K562 (cell line): ENCODE results near the gene ACTR5. TPM values are rescaled to one million over a fixed set of nuclear protein-coding genes. Genes with fewer than 3 reads are reported as not detected.
A peak's percentile ranks its signal among the peaks of the same experiment; 100 is the strongest.

Experiments
- HNRNPUL1 ChIP-seq: fragments of 200-400 bp; formaldehyde crosslinking; IDR thresholded peaks from 2 replicates; pipeline ENCODE4 v1.6.1; 2017; ENCODE audit warnings: low read length
- MEIS2 ChIP-seq: fragments of 450-650 bp; IDR thresholded peaks from 2 replicates; pipeline ENCODE4 v1.6.1; 2014; ENCODE audit warnings: mild to moderate bottlenecking; ENCODE audit not compliant: partially characterized antibody
- NCOA2 ChIP-seq, 2 experiments: fragments of 450-650 bp; IDR thresholded peaks; 2 replicates each; pipeline ENCODE4 v1.6.1; 2018; ENCODE audit warnings: mild to moderate bottlenecking in 2 of 2, moderate library complexity in 1 of 2; ENCODE audit not compliant: partially characterized antibody in 2 of 2
- NFXL1 ChIP-seq: fragments of 450-650 bp; formaldehyde crosslinking; IDR thresholded peaks from 2 replicates; pipeline ENCODE4 v1.4.0; 2021; ENCODE audit warnings: mild to moderate bottlenecking
- POLR2B ChIP-seq: fragments of 450-650 bp; IDR thresholded peaks from 2 replicates; pipeline ENCODE4 v1.6.1; 2018; ENCODE audit warnings: low read depth; ENCODE audit not compliant: partially characterized antibody
- RBM22 ChIP-seq: fragments of 200-400 bp; formaldehyde crosslinking; IDR thresholded peaks from 2 replicates; pipeline ENCODE4 v1.6.1; 2018; ENCODE audit warnings: low read length, low read depth; ENCODE audit not compliant: poor library complexity, severe bottlenecking
- SMAD3 ChIP-seq: fragments of 450-650 bp; formaldehyde crosslinking; conservative IDR thresholded peaks from 2 replicates; pipeline ENCODE4 v1.4.0; 2020; ENCODE audit warnings: mild to moderate bottlenecking
- SREBF1 ChIP-seq: fragments of 150-350 bp; IDR thresholded peaks from 2 replicates; pipeline ENCODE4 v1.6.1; 2014; ENCODE audit warnings: antibody characterized with exemption, low read depth, low read length, borderline replicate concordance
- USF1 ChIP-seq: sonication (generic); formaldehyde crosslinking; IDR thresholded peaks from 2 replicates; pipeline ENCODE4 v1.9.0; 2022; ENCODE audit warnings: mild to moderate bottlenecking, missing genetic modification reagents
- ZBTB40 ChIP-seq, 2 experiments: fragments of 450-650 bp in 1 of 2; sonication (generic) in 1 of 2; formaldehyde crosslinking in 1 of 2; IDR thresholded peaks; 2 replicates each; pipeline versions ENCODE4 v1.7.1 to v1.9.0; 2016 to 2022; ENCODE audit warnings: inconsistent platforms in 1 of 2, mild to moderate bottlenecking in 1 of 2, missing genetic modification reagents in 1 of 2
- ZNF140 ChIP-seq: fragments of 250-450 bp; sonication (Bioruptor Pico); IDR thresholded peaks from 2 replicates; pipeline ENCODE4 v1.8.0; 2021; ENCODE audit warnings: moderate library complexity, mild to moderate bottlenecking, inconsistent platforms
- ZNF174 ChIP-seq: fragments of 250-450 bp; sonication (Bioruptor Pico); IDR thresholded peaks from 2 replicates; pipeline ENCODE4 v1.4.0; 2020; ENCODE audit warnings: mild to moderate bottlenecking
- ZNF263 ChIP-seq: sonication (generic); formaldehyde crosslinking; IDR thresholded peaks from 2 replicates; pipeline ENCODE4 v1.8.0; 2022; ENCODE audit warnings: mild to moderate bottlenecking, missing genetic modification reagents, borderline replicate concordance
- ZNF431 ChIP-seq: sonication (generic); formaldehyde crosslinking; IDR thresholded peaks from 2 replicates; pipeline ENCODE4 v1.8.0; 2022; ENCODE audit warnings: mild to moderate bottlenecking, missing genetic modification reagents
- ZNF511 ChIP-seq: sonication (generic); formaldehyde crosslinking; IDR thresholded peaks from 2 replicates; pipeline ENCODE4 v1.8.0; 2022; ENCODE audit warnings: mild to moderate bottlenecking, missing genetic modification reagents
- ZNF764 ChIP-seq: fragments of 250-450 bp; sonication (Bioruptor Pico); IDR thresholded peaks from 2 replicates; pipeline ENCODE4 v1.4.0; 2020; ENCODE audit warnings: low read depth, mild to moderate bottlenecking, moderate library complexity
- polyA plus RNA-seq, 8 experiments: library from polyadenylated mRNA; depleted of rRNA in 4 of 8; stranded (reverse) in 5 of 8; unstranded in 3 of 8; fragments of >200 nt; fragmentation: Nextera tagmentation in 2 of 8; fragmentation: Illumina TruSeq in 1 of 8; extraction: Ambion mirVana in 2 of 8; extraction: Trizol in 1 of 8; gene quantifications; 2 replicates each; pipeline versions ENCODE4 v1.2.1 to v1.2.3, GENCODE V29; 2011 to 2014; ENCODE audit warnings: inconsistent platforms in 1 of 8, missing spikeins in 1 of 8
- total RNA-seq, 7 experiments: library from RNA; depleted of rRNA in 6 of 7; stranded (reverse); fragments of >200 nt in 6 of 7; fragmentation: Illumina TruSeq in 2 of 7; extraction: Trizol in 2 of 7; gene quantifications; 2 replicates each; pipeline versions ENCODE4 v1.2.1 to v1.2.3, GENCODE V29; 2011 to 2021; ENCODE audit warnings: low replicate concordance in 1 of 7

Gene ACTR5
- total and polyA plus RNA-seq, 9 of the 15 experiments (the other 6 are each of a cell fraction or from before 2014, with no cell fraction given): 0.93 to 18.8 (median 12.9) TPM

- TF ChIP-seq ZBTB40 (IDR thresholded peaks at IDR 0.05) (no peak), ZBTB40 (CRISPR knock-in tag; IDR thresholded peaks at IDR 0.05) (no peak), HNRNPUL1 (no peak), SREBF1 (no peak), USF1 (CRISPR knock-in tag) (peak; percentile 51; the same call in 1 of the 2 replicates), POLR2B (no peak), NFXL1 (CRISPR knock-in tag) (no peak), SMAD3 (CRISPR knock-in tag) (no peak), NCOA2 (IDR thresholded peaks at IDR 0.05; ENCODE audit: partially characterized antibody in 2 of 2) (no peak), ZNF431 (no peak), ZNF174 (CRISPR knock-in tag) (no peak), ZNF263 (CRISPR knock-in tag) (no peak), ZNF511 (no peak; the same call in 1 of the 2 replicates), ZNF764 (CRISPR knock-in tag) (no peak), ZNF140 (CRISPR knock-in tag) (no peak), MEIS2 (no peak), RBM22 (no peak)
Measured at GRCh38 chr20:38747495-38748096, 664 bp upstream of the ACTR5 start (continued).
